ENCODE measurements around the gene DYNC2H1.

DYNC2H1 gene

DNA sequence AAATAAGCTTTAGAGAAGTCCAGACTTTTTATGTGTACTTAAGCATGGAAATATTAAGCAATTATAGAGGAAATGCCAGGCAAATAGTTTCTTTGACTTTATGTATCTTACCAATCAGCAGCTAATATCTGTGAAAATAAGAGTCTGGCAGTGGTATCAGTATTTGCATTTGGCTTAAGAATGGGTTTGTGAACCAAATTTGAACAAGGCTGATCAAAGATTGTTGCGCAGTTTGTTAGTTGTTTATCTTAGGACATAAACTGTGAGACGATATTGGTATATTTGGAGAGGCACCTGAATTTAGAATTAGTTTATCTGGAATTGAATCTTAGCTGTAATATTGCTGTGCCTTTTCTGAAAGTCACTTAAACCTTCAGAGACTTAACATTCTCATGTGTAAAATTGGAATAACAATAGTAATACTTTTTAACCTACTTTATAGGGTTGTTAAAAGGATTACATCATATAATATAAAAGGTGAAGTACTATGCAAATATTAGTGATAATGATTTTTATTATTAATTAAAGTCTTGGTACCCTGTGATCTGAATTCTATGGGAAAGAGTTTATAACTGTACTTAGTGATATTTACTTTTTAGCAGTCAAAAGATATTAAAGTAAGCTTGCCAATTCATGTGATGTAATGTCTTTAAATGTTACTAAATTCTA lies 66.4 kb downstream of the DYNC2H1 start:
- TF ChIP-seq, protein P1, sequence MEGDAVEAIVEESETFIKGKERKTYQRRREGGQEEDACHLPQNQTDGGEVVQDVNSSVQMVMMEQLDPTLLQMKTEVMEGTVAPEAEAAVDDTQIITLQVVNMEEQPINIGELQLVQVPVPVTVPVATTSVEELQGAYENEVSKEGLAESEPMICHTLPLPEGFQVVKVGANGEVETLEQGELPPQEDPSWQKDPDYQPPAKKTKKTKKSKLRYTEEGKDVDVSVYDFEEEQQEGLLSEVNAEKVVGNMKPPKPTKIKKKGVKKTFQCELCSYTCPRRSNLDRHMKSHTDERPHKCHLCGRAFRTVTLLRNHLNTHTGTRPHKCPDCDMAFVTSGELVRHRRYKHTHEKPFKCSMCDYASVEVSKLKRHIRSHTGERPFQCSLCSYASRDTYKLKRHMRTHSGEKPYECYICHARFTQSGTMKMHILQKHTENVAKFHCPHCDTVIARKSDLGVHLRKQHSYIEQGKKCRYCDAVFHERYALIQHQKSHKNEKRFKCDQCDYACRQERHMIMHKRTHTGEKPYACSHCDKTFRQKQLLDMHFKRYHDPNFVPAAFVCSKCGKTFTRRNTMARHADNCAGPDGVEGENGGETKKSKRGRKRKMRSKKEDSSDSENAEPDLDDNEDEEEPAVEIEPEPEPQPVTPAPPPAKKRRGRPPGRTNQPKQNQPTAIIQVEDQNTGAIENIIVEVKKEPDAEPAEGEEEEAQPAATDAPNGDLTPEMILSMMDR (IDR thresholded peaks at IDR 0.05; ENCODE audit: borderline replicate concordance, insufficient read depth, low read depth, low read length): no peak
- H3K4me3 ChIP-seq (ENCODE audit: low read depth, low read length): no peak overlapping the region

DNA sequence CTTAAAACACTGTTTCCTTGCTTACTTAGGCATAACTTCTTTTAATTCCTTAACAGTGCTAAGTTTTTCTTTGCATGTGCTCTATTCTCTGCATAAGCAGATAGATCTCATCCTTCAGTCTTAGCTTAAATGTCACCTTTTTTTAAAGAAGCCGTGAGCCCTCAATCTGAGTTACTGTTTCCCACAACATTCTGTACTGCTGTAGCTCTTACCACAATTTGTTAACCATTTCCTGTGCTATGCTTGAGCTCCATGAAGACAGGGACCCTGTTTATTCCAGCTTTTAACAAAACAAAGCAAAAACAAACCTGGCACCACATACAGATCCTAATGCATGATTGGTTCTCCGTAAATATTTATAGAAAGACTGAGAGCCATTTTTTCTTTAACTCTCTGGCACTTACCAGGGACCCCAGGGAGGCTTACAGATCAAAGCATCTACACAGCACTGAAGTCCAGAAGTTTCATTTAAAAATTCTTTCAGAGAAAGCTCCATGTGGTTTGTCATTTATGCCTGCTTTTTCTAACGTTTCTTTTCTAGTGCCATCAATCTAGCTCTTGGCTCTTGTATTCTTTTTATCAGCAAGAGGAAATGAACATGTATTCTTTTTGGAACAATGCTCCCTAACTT lies 74.9 kb downstream of the DYNC2H1 start:
- H3K4me3 ChIP-seq (ENCODE audit: low read depth, low read length): no peak overlapping the region
- TF ChIP-seq, protein P1 (IDR thresholded peaks at IDR 0.05; ENCODE audit: borderline replicate concordance, insufficient read depth, low read depth, low read length): no peak

DNA sequence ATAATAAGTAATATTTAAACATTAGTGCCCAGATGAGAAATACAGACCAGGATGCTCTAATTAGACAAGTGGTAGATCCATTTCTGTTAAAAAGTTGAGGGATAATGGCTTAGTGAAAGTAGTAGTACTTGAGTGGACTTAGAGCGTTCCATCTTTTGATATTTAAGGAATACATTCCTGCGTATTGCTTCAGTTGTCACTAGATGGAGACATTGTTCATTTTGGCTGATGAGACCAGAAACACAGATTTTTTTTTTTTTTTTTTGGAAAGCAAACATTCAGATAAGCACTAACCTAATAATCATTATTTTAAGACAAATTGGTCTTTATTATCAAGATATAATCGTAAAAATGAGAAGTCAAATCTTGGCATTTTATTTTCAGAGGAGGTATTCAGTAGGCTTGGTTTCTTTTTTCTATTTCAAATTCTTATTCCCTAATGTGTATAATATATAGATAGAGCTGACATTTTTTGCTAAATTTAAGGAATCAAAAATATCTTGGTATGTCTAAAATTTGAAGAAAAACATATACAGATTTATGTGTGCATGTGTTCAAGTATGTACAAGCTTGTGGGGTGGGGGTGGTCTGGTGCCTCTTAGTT lies 92.9 kb downstream of the DYNC2H1 start:
- H3K4me3 ChIP-seq (ENCODE audit: low read depth, low read length): no peak overlapping the region
- TF ChIP-seq, protein P1 (IDR thresholded peaks at IDR 0.05; ENCODE audit: borderline replicate concordance, insufficient read depth, low read depth, low read length): peak; percentile 18; the same call in 1 of the 2 replicates

DNA sequence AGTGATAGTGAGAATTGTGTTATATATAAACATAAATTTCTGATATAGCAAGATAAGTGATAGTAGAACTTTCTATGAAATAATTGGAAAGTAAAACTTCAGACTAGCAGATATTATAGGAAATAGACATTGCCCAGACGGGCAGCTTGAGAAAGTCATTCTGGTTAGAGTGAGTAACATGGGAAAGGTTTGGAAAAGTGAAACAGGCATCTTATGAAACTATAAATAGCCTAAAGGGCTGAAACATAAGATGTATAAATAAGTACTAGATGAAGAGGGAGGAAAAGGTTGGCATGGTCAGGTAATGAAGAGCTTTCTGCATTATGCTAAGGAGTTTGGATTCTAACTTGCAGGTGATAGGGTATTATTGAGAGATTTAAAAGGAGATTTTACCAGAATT lies 101.3 kb downstream of the DYNC2H1 start:
- no peak overlapping the region for H3K4me3 ChIP-seq (ENCODE audit: low read depth, low read length)
- TF ChIP-seq, protein P1 (IDR thresholded peaks at IDR 0.05; ENCODE audit: borderline replicate concordance, insufficient read depth, low read depth, low read length): no peak

DNA sequence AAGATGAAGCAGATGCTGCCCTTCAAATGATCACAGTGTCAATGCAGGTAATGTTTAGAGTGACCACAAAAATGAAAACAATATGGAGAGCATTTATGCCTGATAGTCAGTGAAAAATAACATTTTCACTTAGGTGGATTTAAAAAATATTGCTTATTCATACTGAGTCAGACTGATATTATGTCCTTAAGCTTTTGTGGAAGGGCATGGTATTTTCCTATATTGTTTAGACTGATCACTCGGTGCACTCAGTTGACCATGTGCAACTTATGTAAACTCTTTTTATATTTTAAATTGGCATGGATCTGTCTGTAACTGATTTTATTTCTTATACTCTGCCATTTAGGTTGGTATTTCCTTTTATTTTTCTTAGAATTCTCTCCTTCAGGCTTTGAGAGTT lies 106.6 kb downstream of the DYNC2H1 start:
- H3K4me3 ChIP-seq (ENCODE audit: low read depth, low read length): no peak overlapping the region
- TF ChIP-seq, protein P1 (IDR thresholded peaks at IDR 0.05; ENCODE audit: borderline replicate concordance, insufficient read depth, low read depth, low read length): no peak

DNA sequence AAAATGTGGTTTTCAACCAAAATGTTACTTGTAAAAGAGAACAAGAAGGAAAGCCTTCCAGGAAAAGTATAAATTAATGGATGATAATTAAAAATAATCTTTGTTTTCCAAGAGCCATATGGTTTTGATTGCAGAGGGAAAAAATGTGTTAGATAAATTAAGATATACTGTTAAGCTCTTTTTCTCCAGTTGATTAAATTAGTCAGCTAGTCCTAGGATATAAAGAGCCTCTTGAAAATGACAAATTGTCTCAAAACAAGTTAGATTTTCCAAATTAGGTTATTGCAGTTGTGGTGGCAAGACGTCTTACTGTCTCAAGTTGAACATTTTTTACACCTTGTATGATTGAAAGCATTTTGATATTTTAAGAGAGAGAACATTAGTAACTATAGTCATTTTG lies 110.9 kb downstream of the DYNC2H1 start:
- TF ChIP-seq, protein P1 (IDR thresholded peaks at IDR 0.05; ENCODE audit: borderline replicate concordance, insufficient read depth, low read depth, low read length): no peak
- H3K4me3 ChIP-seq (ENCODE audit: low read depth, low read length): no peak overlapping the region

DNA sequence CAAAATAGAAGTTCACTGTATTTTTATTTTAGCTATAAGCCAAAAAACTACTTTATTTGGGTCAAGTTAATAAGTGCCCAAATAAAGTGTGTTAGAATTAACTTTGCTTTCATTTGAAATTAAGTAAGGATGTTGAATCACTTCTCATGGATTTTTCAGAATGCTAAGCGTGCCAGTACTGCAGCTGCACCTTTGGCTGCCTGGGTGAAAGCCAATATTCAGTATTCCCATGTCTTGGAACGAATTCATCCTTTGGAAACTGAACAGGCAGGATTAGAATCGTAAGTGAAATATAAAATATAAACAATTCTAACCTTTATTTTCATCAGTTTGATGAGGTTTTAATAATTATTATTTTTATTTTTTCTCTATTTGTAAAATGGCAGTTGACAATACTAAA lies 113.6 kb downstream of the DYNC2H1 start:
- TF ChIP-seq, protein P1 (IDR thresholded peaks at IDR 0.05; ENCODE audit: borderline replicate concordance, insufficient read depth, low read depth, low read length): no peak

More for the DNA sequence above, 113.6 kb downstream of the DYNC2H1 start:
- H3K4me3 ChIP-seq (ENCODE audit: low read depth, low read length): no peak overlapping the region

All from GM12875 (cell line).